Osteocyte (in vitro differentiated cells): Measurements from ENCODE around the gene COQ8B. TPM values are rescaled to one million over a fixed set of nuclear protein-coding genes. Genes with fewer than 3 reads are reported as not detected.

Source experiments
- DNase-seq: peaks from one replicate; pipeline ENCODE4 v3.0.0; 2021; ENCODE audit warnings: mixed read lengths; ENCODE audit not compliant: unreplicated experiment; ENCODE audit errors: extremely low spot score
- H3K27ac Mint-ChIP-seq: one replicate; pipeline ENCODE4 v1.8.0; 2021; ENCODE audit warnings: mild to moderate bottlenecking, mixed read lengths; ENCODE audit not compliant: unreplicated experiment
- H3K27me3 Mint-ChIP-seq: one replicate; pipeline ENCODE4 v1.8.0; 2021; ENCODE audit warnings: mixed read lengths; ENCODE audit not compliant: unreplicated experiment
- H3K36me3 Mint-ChIP-seq: one replicate; pipeline ENCODE4 v1.8.0; 2021; ENCODE audit warnings: mixed read lengths; ENCODE audit not compliant: unreplicated experiment
- H3K4me1 Mint-ChIP-seq: one replicate; pipeline ENCODE4 v1.8.0; 2021; ENCODE audit warnings: mixed read lengths; ENCODE audit not compliant: unreplicated experiment
- H3K4me3 Mint-ChIP-seq: one replicate; pipeline ENCODE4 v1.8.0; 2021; ENCODE audit warnings: mild to moderate bottlenecking, moderate library complexity, mixed read lengths; ENCODE audit not compliant: unreplicated experiment
- H3K9me3 Mint-ChIP-seq: one replicate; pipeline ENCODE4 v1.8.0; 2021; ENCODE audit warnings: mixed read lengths; ENCODE audit not compliant: unreplicated experiment
- CTCF ChIP-seq: fragments of 200-600 bp; sonication (generic); IDR thresholded peaks from 2 replicates; pipeline ENCODE4 v1.5.0; 2021; ENCODE audit warnings: antibody characterized with exemption, mild to moderate bottlenecking, moderate library complexity
- total RNA-seq: library from RNA; stranded (reverse); gene quantifications from 2 replicates; pipeline ENCODE4 v1.2.1, GENCODE V29; 2021

COQ8B gene
- total RNA-seq, 1 donor from 2014 or later = 42.0 TPM

- no peak for TF ChIP-seq CTCF
- no peaks in the 10 kb centered on the region for H3K27me3 Mint-ChIP-seq
- H3K27ac Mint-ChIP-seq = no peak overlapping the region
- DNase-seq = no peak
- H3K9me3 Mint-ChIP-seq = no peaks in the 10 kb centered on the region
- no peak overlapping the region for H3K4me3 Mint-ChIP-seq
- H3K36me3 Mint-ChIP-seq = peaks cover 31% of the 10 kb centered on the region
- H3K4me1 Mint-ChIP-seq = peaks cover 6% of the 10 kb centered on the region
These were observed 9.6 kb upstream of the COQ8B start for GRCh38 chr19:40726279-40726678.

GRCh38 chr19:40724855-40725254 is 8.2 kb upstream of the COQ8B start:
- H3K4me1 Mint-ChIP-seq = peaks cover 19% of the 10 kb centered on the region
- no peaks in the 10 kb centered on the region for H3K9me3 Mint-ChIP-seq
- no peak for TF ChIP-seq CTCF
- no peak overlapping the region for H3K27ac Mint-ChIP-seq
- H3K4me3 Mint-ChIP-seq = no peak overlapping the region
- peaks cover 29% of the 10 kb centered on the region for H3K36me3 Mint-ChIP-seq
- H3K27me3 Mint-ChIP-seq = no peaks in the 10 kb centered on the region
- no peak for DNase-seq

- peaks cover 29% of the 10 kb centered on the region for H3K36me3 Mint-ChIP-seq
- no peak overlapping the region for H3K4me3 Mint-ChIP-seq
- H3K9me3 Mint-ChIP-seq = no peaks in the 10 kb centered on the region
- H3K27me3 Mint-ChIP-seq = no peaks in the 10 kb centered on the region
- H3K27ac Mint-ChIP-seq = no peak overlapping the region
- no peak for TF ChIP-seq CTCF
- peaks cover 24% of the 10 kb centered on the region for H3K4me1 Mint-ChIP-seq
- no peak for DNase-seq
These were observed 7.6 kb upstream of the COQ8B start for GRCh38 chr19:40724315-40724714.

GRCh38 chr19:40723661-40724254 is 7.1 kb upstream of the COQ8B start:
- Mint-ChIP-seq H3K4me1 (peaks cover 30% of the 10 kb centered on the region), H3K27ac (no peak overlapping the region), H3K27me3 (no peaks in the 10 kb centered on the region), H3K4me3 (no peak overlapping the region), H3K9me3 (no peaks in the 10 kb centered on the region), H3K36me3 (peaks cover 29% of the 10 kb centered on the region)
- DNase-seq = no peak
- no peak for TF ChIP-seq CTCF

GRCh38 chr19:40721936-40722661 is 5.4 kb upstream of the COQ8B start:
- no peak overlapping the region for H3K4me3 Mint-ChIP-seq
- H3K9me3 Mint-ChIP-seq = no peaks in the 10 kb centered on the region
- H3K4me1 Mint-ChIP-seq = peaks cover 41% of the 10 kb centered on the region
- H3K27me3 Mint-ChIP-seq = no peaks in the 10 kb centered on the region
- no peak overlapping the region for H3K27ac Mint-ChIP-seq
- H3K36me3 Mint-ChIP-seq = peaks cover 21% of the 10 kb centered on the region
- no peak for TF ChIP-seq CTCF
- no peak for DNase-seq
